ENCODE data around the gene BTRC.

The BTRC gene

GRCh38 chr10:101572126-101572525, 218.2 kb downstream of the BTRC start:
- H3K4me3 ChIP-seq (replicated peaks; ENCODE audit: low read depth, low read length) = no peak overlapping the region
- DNase-seq (ENCODE audit: low read depth) = no peak
- no peak for TF ChIP-seq CTCF (IDR thresholded peaks at IDR 0.05; ENCODE audit: low read length, missing control alignments)

GRCh38 chr10:101572785-101573184, 218.8 kb downstream of the BTRC start:
- H3K4me3 ChIP-seq (replicated peaks; ENCODE audit: low read depth, low read length) = no peak overlapping the region
- TF ChIP-seq CTCF (IDR thresholded peaks at IDR 0.05; ENCODE audit: low read length, missing control alignments) = no peak
- no peak for DNase-seq (ENCODE audit: low read depth)

- H3K4me3 ChIP-seq (replicated peaks; ENCODE audit: low read depth, low read length) = no peak overlapping the region
- DNase-seq (ENCODE audit: low read depth) = no peak
- no peak for TF ChIP-seq CTCF (IDR thresholded peaks at IDR 0.05; ENCODE audit: low read length, missing control alignments)
Observed at GRCh38 chr10:101573885-101574753, 220.2 kb downstream of the BTRC start.

- H3K4me3 ChIP-seq (replicated peaks; ENCODE audit: low read depth, low read length) = no peak overlapping the region
- TF ChIP-seq CTCF (IDR thresholded peaks at IDR 0.05; ENCODE audit: low read length, missing control alignments) = no peak
- DNase-seq (ENCODE audit: low read depth) = no peak
Observed at GRCh38 chr10:101575091-101575490, 221.1 kb downstream of the BTRC start.

GRCh38 chr10:101575580-101576210, 221.7 kb downstream of the BTRC start:
- no peak for TF ChIP-seq CTCF (IDR thresholded peaks at IDR 0.05; ENCODE audit: low read length, missing control alignments)
- H3K4me3 ChIP-seq (replicated peaks; ENCODE audit: low read depth, low read length) = no peak overlapping the region
- DNase-seq (ENCODE audit: low read depth) = no peak

- no peak for TF ChIP-seq CTCF (IDR thresholded peaks at IDR 0.05; ENCODE audit: low read length, missing control alignments)
- DNase-seq (ENCODE audit: low read depth) = no peak
Observed at GRCh38 chr10:101576211-101576863, 222.4 kb downstream of the BTRC start.

More at GRCh38 chr10:101576211-101576863, 222.4 kb downstream of the BTRC start:
- no peak overlapping the region for H3K4me3 ChIP-seq (replicated peaks; ENCODE audit: low read depth, low read length)
